Kidney epithelial cell (primary cell): ENCODE data around the gene DIAPH1. TPM values are rescaled to one million over a fixed set of nuclear protein-coding genes. Genes with fewer than 3 reads are reported as not detected.

Experiments
- DNase-seq: peaks from one replicate; pipeline ENCODE4 v3.0.0-alpha.2; 2010; ENCODE audit warnings: low read depth
- H3K27me3 ChIP-seq: 2 replicates; pipeline ENCODE4 v1.6.0; 2011; ENCODE audit warnings: low read length; ENCODE audit not compliant: control insufficient read depth, insufficient read depth
- H3K36me3 ChIP-seq: 2 replicates; pipeline ENCODE4 v1.5.1; 2011; ENCODE audit warnings: low read length; ENCODE audit not compliant: control insufficient read depth, insufficient read depth
- H3K4me3 ChIP-seq: 2 replicates; pipeline ENCODE4 v1.5.1; 2011; ENCODE audit warnings: low read depth, mild to moderate bottlenecking, control low read depth, low read length
- CTCF ChIP-seq: IDR thresholded peaks from 2 replicates; pipeline ENCODE4 v1.5.1; 2011; ENCODE audit warnings: mild to moderate bottlenecking, moderate library complexity, low read length, control low read depth, inconsistent platforms; ENCODE audit not compliant: insufficient read depth, poor library complexity, severe bottlenecking
- total RNA-seq: library from RNA; depleted of rRNA; stranded (reverse); fragments of >200 nt; gene quantifications from 2 replicates; pipeline ENCODE4 v1.2.3, GENCODE V29; 2015

Gene DIAPH1
- total RNA-seq, 1 donor from 2014 or later: 103 TPM

- Histone ChIP-seq H3K36me3 (no peaks in the 10 kb centered on the region), H3K4me3 (no peak overlapping the region), H3K27me3 (no peaks in the 10 kb centered on the region)
- no peak for TF ChIP-seq CTCF
- no peak for DNase-seq
Measured at GRCh38 chr5:141608046-141608445, 10.8 kb downstream of the DIAPH1 start.

- TF ChIP-seq CTCF: no peak
- Histone ChIP-seq H3K27me3 (no peaks in the 10 kb centered on the region), H3K4me3 (no peak overlapping the region), H3K36me3 (no peaks in the 10 kb centered on the region)
- DNase-seq: no peak
Measured at GRCh38 chr5:141605523-141606277, 13.1 kb downstream of the DIAPH1 start.

GRCh38 chr5:141603923-141604717, 14.7 kb downstream of the DIAPH1 start:
- TF ChIP-seq CTCF: no peak
- H3K27me3 ChIP-seq: no peaks in the 10 kb centered on the region
- DNase-seq: peak; percentile 87
- H3K36me3 ChIP-seq: no peaks in the 10 kb centered on the region
- H3K4me3 ChIP-seq: no peak overlapping the region

GRCh38 chr5:141602606-141603005, 16.2 kb downstream of the DIAPH1 start:
- no peak for DNase-seq
- Histone ChIP-seq H3K27me3 (no peaks in the 10 kb centered on the region), H3K4me3 (no peak overlapping the region), H3K36me3 (no peaks in the 10 kb centered on the region)
- no peak for TF ChIP-seq CTCF

GRCh38 chr5:141598391-141599345, 20.1 kb downstream of the DIAPH1 start:
- no peak for TF ChIP-seq CTCF
- Histone ChIP-seq H3K27me3 (no peaks in the 10 kb centered on the region), H3K4me3 (no peak overlapping the region), H3K36me3 (no peaks in the 10 kb centered on the region)
- no peak for DNase-seq
